ENCODE measurements around the gene HPS6. TPM values are rescaled to one million over a fixed set of nuclear protein-coding genes. Genes with fewer than 3 reads are reported as not detected.

Gene HPS6
- total and polyA plus RNA-seq, 9 of the 15 experiments (the other 6 are each of a cell fraction or from before 2014, with no cell fraction given), result 0.45 to 14.0 (median 4.5) TPM

DNA sequence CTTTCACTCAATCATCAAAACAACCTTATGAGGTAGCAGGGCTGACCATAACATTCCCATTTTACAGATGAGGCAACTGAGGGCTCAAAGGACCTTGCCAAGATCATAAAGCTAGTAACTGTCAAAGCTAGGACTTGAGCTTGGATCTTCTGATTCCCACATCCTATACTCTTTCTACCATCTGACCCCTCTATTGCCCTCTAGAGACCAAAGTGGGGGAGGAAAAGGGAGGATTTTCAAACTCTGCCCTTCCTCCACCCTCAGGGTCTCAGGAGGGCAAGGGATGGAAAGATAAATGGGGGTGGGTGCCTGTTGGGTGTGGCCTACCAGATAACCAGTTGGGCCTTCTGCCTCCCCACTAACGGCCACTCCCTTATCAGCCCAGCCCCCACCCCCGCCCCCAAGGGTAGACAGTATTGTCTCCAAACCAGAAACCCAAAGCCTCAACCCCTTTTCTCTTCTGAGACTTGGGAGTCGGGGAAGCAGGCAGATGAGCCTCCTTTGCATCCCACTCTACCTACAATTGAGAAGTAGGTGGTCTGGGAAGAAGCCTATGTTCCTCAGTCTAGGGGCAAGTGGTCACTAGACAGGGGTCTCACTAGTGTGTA lies 47.2 kb downstream of the HPS6 start (continued):
- TF ChIP-seq ZNF133 (CRISPR knock-in tag; IDR thresholded peaks at IDR 0.05) (no peak), ZNF764 (CRISPR knock-in tag; IDR thresholded peaks at IDR 0.05; ENCODE audit: low read depth) (no peak), NFIC (IDR thresholded peaks at IDR 0.05) (peak; percentile 73), KLF13 (tag; IDR thresholded peaks at IDR 0.05; ENCODE audit: borderline replicate concordance, low read depth) (peak; percentile 47; the same call in 1 of the 2 replicates), RB1 (IDR thresholded peaks at IDR 0.05; ENCODE audit: low read depth) (no peak; the same call in 1 of the 2 replicates), CREM (IDR thresholded peaks at IDR 0.05; ENCODE audit: low read depth) (peak; percentile 56), XRCC5 (IDR thresholded peaks at IDR 0.05; ENCODE audit: low read depth, low read length) (0 out of 2 replicates have a peak, but pooled peaks have one; percentile 45), ATF7 (IDR thresholded peaks at IDR 0.05) (peak; percentile 37; the same call in 1 of the 2 replicates), RAD21 (CRISPR knock-in tag; conservative IDR thresholded peaks at IDR 0.05 in 1 of 2, IDR thresholded peaks at IDR 0.05 in 1 of 2) (peak; percentile 9 to 54; a peak in 2 of 4 replicates), NEUROD1 (IDR thresholded peaks at IDR 0.05; ENCODE audit: borderline replicate concordance, low read depth, low read length, partially characterized antibody) (peak; percentile 77), CC2D1A (IDR thresholded peaks at IDR 0.05) (peak; percentile 42; the same call in 1 of the 2 replicates), XRCC4 (IDR thresholded peaks at IDR 0.05; ENCODE audit: extremely low read depth, insufficient read depth, insufficient read length) (no peak), BRD4 (IDR thresholded peaks at IDR 0.05) (no peak)
- TF ChIP-seq, protein P1, sequence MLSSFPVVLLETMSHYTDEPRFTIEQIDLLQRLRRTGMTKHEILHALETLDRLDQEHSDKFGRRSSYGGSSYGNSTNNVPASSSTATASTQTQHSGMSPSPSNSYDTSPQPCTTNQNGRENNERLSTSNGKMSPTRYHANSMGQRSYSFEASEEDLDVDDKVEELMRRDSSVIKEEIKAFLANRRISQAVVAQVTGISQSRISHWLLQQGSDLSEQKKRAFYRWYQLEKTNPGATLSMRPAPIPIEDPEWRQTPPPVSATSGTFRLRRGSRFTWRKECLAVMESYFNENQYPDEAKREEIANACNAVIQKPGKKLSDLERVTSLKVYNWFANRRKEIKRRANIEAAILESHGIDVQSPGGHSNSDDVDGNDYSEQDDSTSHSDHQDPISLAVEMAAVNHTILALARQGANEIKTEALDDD (IDR thresholded peaks at IDR 0.05), result peak; percentile 79
- TF ChIP-seq, protein P2, sequence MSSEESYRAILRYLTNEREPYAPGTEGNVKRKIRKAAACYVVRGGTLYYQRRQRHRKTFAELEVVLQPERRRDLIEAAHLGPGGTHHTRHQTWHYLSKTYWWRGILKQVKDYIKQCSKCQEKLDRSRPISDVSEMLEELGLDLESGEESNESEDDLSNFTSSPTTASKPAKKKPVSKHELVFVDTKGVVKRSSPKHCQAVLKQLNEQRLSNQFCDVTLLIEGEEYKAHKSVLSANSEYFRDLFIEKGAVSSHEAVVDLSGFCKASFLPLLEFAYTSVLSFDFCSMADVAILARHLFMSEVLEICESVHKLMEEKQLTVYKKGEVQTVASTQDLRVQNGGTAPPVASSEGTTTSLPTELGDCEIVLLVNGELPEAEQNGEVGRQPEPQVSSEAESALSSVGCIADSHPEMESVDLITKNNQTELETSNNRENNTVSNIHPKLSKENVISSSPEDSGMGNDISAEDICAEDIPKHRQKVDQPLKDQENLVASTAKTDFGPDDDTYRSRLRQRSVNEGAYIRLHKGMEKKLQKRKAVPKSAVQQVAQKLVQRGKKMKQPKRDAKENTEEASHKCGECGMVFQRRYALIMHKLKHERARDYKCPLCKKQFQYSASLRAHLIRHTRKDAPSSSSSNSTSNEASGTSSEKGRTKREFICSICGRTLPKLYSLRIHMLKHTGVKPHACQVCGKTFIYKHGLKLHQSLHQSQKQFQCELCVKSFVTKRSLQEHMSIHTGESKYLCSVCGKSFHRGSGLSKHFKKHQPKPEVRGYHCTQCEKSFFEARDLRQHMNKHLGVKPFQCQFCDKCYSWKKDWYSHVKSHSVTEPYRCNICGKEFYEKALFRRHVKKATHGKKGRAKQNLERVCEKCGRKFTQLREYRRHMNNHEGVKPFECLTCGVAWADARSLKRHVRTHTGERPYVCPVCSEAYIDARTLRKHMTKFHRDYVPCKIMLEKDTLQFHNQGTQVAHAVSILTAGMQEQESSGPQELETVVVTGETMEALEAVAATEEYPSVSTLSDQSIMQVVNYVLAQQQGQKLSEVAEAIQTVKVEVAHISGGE (CRISPR knock-in tag; IDR thresholded peaks at IDR 0.05), result peak in 1 of 3 experiments; percentile 58; a peak in 1 of 6 replicates
- TF ChIP-seq, protein P3, sequence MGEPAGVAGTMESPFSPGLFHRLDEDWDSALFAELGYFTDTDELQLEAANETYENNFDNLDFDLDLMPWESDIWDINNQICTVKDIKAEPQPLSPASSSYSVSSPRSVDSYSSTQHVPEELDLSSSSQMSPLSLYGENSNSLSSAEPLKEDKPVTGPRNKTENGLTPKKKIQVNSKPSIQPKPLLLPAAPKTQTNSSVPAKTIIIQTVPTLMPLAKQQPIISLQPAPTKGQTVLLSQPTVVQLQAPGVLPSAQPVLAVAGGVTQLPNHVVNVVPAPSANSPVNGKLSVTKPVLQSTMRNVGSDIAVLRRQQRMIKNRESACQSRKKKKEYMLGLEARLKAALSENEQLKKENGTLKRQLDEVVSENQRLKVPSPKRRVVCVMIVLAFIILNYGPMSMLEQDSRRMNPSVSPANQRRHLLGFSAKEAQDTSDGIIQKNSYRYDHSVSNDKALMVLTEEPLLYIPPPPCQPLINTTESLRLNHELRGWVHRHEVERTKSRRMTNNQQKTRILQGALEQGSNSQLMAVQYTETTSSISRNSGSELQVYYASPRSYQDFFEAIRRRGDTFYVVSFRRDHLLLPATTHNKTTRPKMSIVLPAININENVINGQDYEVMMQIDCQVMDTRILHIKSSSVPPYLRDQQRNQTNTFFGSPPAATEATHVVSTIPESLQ (CRISPR knock-in tag; IDR thresholded peaks at IDR 0.05), result no peak
- TF ChIP-seq, protein P4, sequence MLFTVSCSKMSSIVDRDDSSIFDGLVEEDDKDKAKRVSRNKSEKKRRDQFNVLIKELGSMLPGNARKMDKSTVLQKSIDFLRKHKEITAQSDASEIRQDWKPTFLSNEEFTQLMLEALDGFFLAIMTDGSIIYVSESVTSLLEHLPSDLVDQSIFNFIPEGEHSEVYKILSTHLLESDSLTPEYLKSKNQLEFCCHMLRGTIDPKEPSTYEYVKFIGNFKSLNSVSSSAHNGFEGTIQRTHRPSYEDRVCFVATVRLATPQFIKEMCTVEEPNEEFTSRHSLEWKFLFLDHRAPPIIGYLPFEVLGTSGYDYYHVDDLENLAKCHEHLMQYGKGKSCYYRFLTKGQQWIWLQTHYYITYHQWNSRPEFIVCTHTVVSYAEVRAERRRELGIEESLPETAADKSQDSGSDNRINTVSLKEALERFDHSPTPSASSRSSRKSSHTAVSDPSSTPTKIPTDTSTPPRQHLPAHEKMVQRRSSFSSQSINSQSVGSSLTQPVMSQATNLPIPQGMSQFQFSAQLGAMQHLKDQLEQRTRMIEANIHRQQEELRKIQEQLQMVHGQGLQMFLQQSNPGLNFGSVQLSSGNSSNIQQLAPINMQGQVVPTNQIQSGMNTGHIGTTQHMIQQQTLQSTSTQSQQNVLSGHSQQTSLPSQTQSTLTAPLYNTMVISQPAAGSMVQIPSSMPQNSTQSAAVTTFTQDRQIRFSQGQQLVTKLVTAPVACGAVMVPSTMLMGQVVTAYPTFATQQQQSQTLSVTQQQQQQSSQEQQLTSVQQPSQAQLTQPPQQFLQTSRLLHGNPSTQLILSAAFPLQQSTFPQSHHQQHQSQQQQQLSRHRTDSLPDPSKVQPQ (CRISPR knock-in tag; IDR thresholded peaks at IDR 0.05; ENCODE audit: borderline replicate concordance), result no peak
- TF ChIP-seq, protein P5, sequence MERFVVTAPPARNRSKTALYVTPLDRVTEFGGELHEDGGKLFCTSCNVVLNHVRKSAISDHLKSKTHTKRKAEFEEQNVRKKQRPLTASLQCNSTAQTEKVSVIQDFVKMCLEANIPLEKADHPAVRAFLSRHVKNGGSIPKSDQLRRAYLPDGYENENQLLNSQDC (CRISPR knock-in tag; IDR thresholded peaks at IDR 0.05), result no peak

All from K562 (cell line).